ENCODE results near the gene MND1.
"Not testable (repeated sequence)": the region's sequence is repeated elsewhere in the genome, so short reads cannot be mapped to it uniquely, and the experiment has no call there.

Gene MND1

GRCh38 chr4:153403726-153404125, 59.2 kb downstream of the MND1 start:
- DNase-seq (ENCODE audit: low read depth), result no peak

- no peak for DNase-seq (ENCODE audit: low read depth)
Observed at GRCh38 chr4:153407906-153408305, 63.4 kb downstream of the MND1 start.

GRCh38 chr4:153408932-153409331, 64.4 kb downstream of the MND1 start:
- no peak for DNase-seq (ENCODE audit: low read depth)

- no peak for DNase-seq (ENCODE audit: low read depth)
Observed at GRCh38 chr4:153409412-153409811, 64.9 kb downstream of the MND1 start.

- no peak for DNase-seq (ENCODE audit: low read depth)
Observed at GRCh38 chr4:153409924-153410501, 65.5 kb downstream of the MND1 start.

- no peak for DNase-seq (ENCODE audit: low read depth)
Observed at GRCh38 chr4:153413842-153414241, 69.4 kb downstream of the MND1 start.

GRCh38 chr4:153416456-153416855, 72.0 kb downstream of the MND1 start:
- DNase-seq (ENCODE audit: low read depth), result not testable (repeated sequence)

- no peak for DNase-seq (ENCODE audit: low read depth)
Observed at GRCh38 chr4:153418121-153418520, 73.6 kb downstream of the MND1 start.

GRCh38 chr4:153418558-153418957, 74.1 kb downstream of the MND1 start:
- no peak for DNase-seq (ENCODE audit: low read depth)

- no peak for DNase-seq (ENCODE audit: low read depth)
Observed at GRCh38 chr4:153419029-153419428, 74.5 kb downstream of the MND1 start.

GRCh38 chr4:153419673-153420278, 75.3 kb downstream of the MND1 start:
- no peak for DNase-seq (ENCODE audit: low read depth)

GRCh38 chr4:153420361-153420760, 75.9 kb downstream of the MND1 start:
- DNase-seq (ENCODE audit: low read depth), result no peak

- DNase-seq (ENCODE audit: low read depth), result no peak
Observed at GRCh38 chr4:153421941-153422340, 77.5 kb downstream of the MND1 start.

GRCh38 chr4:153426207-153426885, 81.9 kb downstream of the MND1 start:
- no peak for DNase-seq (ENCODE audit: low read depth)

GRCh38 chr4:153427363-153428071, 83.0 kb downstream of the MND1 start:
- no peak for DNase-seq (ENCODE audit: low read depth)

- DNase-seq (ENCODE audit: low read depth), result no peak
Observed at GRCh38 chr4:153428941-153429475, 84.5 kb downstream of the MND1 start.

- peak; percentile 43 for DNase-seq (ENCODE audit: low read depth)
Observed at GRCh38 chr4:153432965-153433753, 88.7 kb downstream of the MND1 start.

GRCh38 chr4:153433754-153434105, 89.2 kb downstream of the MND1 start:
- no peak for DNase-seq (ENCODE audit: low read depth)

GRCh38 chr4:153434190-153434589, 89.7 kb downstream of the MND1 start:
- DNase-seq (ENCODE audit: low read depth), result no peak

GRCh38 chr4:153438916-153439756, 94.6 kb downstream of the MND1 start:
- peak; percentile 15 for DNase-seq (ENCODE audit: low read depth)

GRCh38 chr4:153439831-153440230, 95.3 kb downstream of the MND1 start:
- DNase-seq (ENCODE audit: low read depth), result no peak
